ENCODE results near the gene ACAN. TPM values are rescaled to one million over a fixed set of nuclear protein-coding genes. Genes with fewer than 3 reads are reported as not detected.
"Not testable (repeated sequence)": the region's sequence is repeated elsewhere in the genome, so short reads cannot be mapped to it uniquely, and the experiment has no call there.

Gene ACAN
- total RNA-seq, 4 donors from 2014 or later = 0.60 to 11.4 (median 1.8) TPM

- Histone ChIP-seq H3K4me1 (peaks cover 0 to 21% (median 0%) of the 10 kb centered on the region in 4 donors), H3K27ac (peak overlapping the region in 1 of 4 donors; percentile 29), H3K27me3 (no peaks in the 10 kb centered on the region), H3K4me3 (no peak overlapping the region), H3K9me3 (no peaks in the 10 kb centered on the region), H3K36me3 (no peaks in the 10 kb centered on the region)
- DNase-seq (ENCODE audit: low spot score in 2 of 2) = no peak
- TF ChIP-seq CTCF (IDR thresholded peaks at IDR 0.05) (no peak), POLR2A (IDR thresholded peaks at IDR 0.05) (no peak), EP300 (IDR thresholded peaks at IDR 0.05) (no peak)
- WGBS, 2 donors = 87 to 96% methylated on average over 5 of the region's 5 CpGs
These were observed 114.5 kb downstream of the ACAN start for GRCh38 chr15:88917760-88918159.

DNA sequence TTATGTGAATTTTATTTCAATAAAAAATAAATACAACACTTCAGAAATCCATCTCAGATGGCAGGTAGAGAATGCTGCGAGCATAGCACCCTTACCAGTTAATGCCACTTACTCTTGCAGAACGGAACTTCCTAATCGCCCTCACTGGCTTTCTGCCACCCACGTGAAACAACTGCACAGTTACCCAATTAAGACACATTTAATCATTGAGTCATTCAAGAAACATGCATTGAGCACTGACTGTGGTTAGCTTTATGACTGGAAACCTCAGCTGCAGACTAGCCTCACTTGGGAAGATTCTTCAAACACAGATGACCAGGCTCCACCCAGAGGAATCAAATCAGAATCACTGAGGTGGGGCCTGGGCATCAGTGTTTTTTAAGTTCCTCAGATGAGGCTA lies 115.5 kb downstream of the ACAN start:
- no peaks in the 10 kb centered on the region for H3K36me3 ChIP-seq
- WGBS, 2 donors = 34% methylated on average over 4 of the region's 4 CpGs
- H3K4me1 ChIP-seq = peaks cover 0 to 17% (median 0%) of the 10 kb centered on the region in 4 donors
- H3K4me3 ChIP-seq = no peak overlapping the region
- H3K27me3 ChIP-seq = no peaks in the 10 kb centered on the region
- no peaks in the 10 kb centered on the region for H3K9me3 ChIP-seq
- TF ChIP-seq EP300 (IDR thresholded peaks at IDR 0.05) = peak in 1 of 2 donors; percentile 68
- no peak for TF ChIP-seq CTCF (IDR thresholded peaks at IDR 0.05)
- no peak for TF ChIP-seq POLR2A (IDR thresholded peaks at IDR 0.05)
- peak in 1 of 2 donors; percentile 71 for DNase-seq (ENCODE audit: low spot score in 2 of 2)
- H3K27ac ChIP-seq = peak overlapping the region in 1 of 4 donors; percentile 36

- 63 to 71% methylated on average over 9 of the region's 9 CpGs for WGBS, 2 donors
- Histone ChIP-seq H3K9me3 (no peaks in the 10 kb centered on the region), H3K4me3 (no peak overlapping the region), H3K4me1 (peaks cover 0 to 10% (median 0%) of the 10 kb centered on the region in 4 donors), H3K27me3 (no peaks in the 10 kb centered on the region), H3K27ac (no peak overlapping the region), H3K36me3 (no peaks in the 10 kb centered on the region)
- TF ChIP-seq EP300 (IDR thresholded peaks at IDR 0.05) = no peak
- no peak for TF ChIP-seq CTCF (IDR thresholded peaks at IDR 0.05)
- TF ChIP-seq POLR2A (IDR thresholded peaks at IDR 0.05) = no peak
- DNase-seq (ENCODE audit: low spot score in 2 of 2) = no peak
These were observed 117.1 kb downstream of the ACAN start for GRCh38 chr15:88920186-88920891.

GRCh38 chr15:88920892-88921435 lies 117.7 kb downstream of the ACAN start:
- H3K36me3 ChIP-seq; H3K27ac ChIP-seq; H3K4me3 ChIP-seq; H3K4me1 ChIP-seq; H3K27me3 ChIP-seq; H3K9me3 ChIP-seq; DNase-seq (ENCODE audit: low spot score in 2 of 2): not testable (repeated sequence)
- WGBS, 2 donors = 90 to 93% methylated on average over 12 of the region's 12 CpGs

Other genes starting within 250 kb of the ACAN start
- gene AEN, start 182.1 kb upstream of the ACAN start, total RNA-seq = 10 to 100 TPM; 10.1 to 17.8 (median 13.1) TPM
- 10 to 100 TPM; 18.2 to 34.5 (median 23.8) TPM for gene ISG20, start 164.4 kb upstream of the ACAN start, total RNA-seq
- gene HAPLN3, start 92.1 kb downstream of the ACAN start, total RNA-seq = 10 to 100 TPM in 3 of 4 donors, 1 to 10 TPM in 1; 4.4 to 27.3 (median 16.2) TPM
- gene MFGE8, start 109.9 kb downstream of the ACAN start, total RNA-seq = 100 to 1,000 TPM; 349 to 553 (median 488) TPM

All from tibial nerve (tissue), 4 donors.